HFFc6 (cell line): ENCODE measurements around the gene GDF7. TPM values are rescaled to one million over a fixed set of nuclear protein-coding genes. Genes with fewer than 3 reads are reported as not detected.

Experiments
- DNase-seq: peaks from one replicate; pipeline ENCODE4 v3.0.0-alpha.2; 2018
- H3K27ac Mint-ChIP-seq: 2 replicates; pipeline ENCODE4 v1.8.0; 2020; ENCODE audit warnings: mild to moderate bottlenecking, mixed read lengths
- H3K27me3 Mint-ChIP-seq: 2 replicates; pipeline ENCODE4 v1.8.0; 2021; ENCODE audit warnings: mild to moderate bottlenecking, moderate library complexity, mixed read lengths; ENCODE audit not compliant: insufficient read depth
- H3K36me3 Mint-ChIP-seq: 2 replicates; pipeline ENCODE4 v1.8.0; 2021; ENCODE audit warnings: low read depth, mixed read lengths
- H3K4me1 Mint-ChIP-seq: 2 replicates; pipeline ENCODE4 v1.8.0; 2020; ENCODE audit warnings: low read depth, mixed read lengths
- H3K4me3 Mint-ChIP-seq: 2 replicates; pipeline ENCODE4 v1.8.0; 2020; ENCODE audit warnings: mild to moderate bottlenecking, moderate library complexity, mixed read lengths
- H3K9me3 Mint-ChIP-seq: 2 replicates; pipeline ENCODE4 v1.8.0; 2020; ENCODE audit warnings: mild to moderate bottlenecking, mixed read lengths
- CTCF ChIP-seq: fragments of 200-600 bp; sonication (generic); IDR thresholded peaks from 2 replicates; pipeline ENCODE4 v1.5.0; 2021; ENCODE audit warnings: antibody characterized with exemption, mild to moderate bottlenecking
- total RNA-seq, 6 experiments: library from RNA; stranded (reverse); fragmentation: NEBNext Ultra II Directional; extraction: Animal tissue kit (Norgen Biotek cat#: 25700); gene quantifications; 2 replicates in 1 of 6; 3 replicates in 5 of 6; pipeline ENCODE4 v1.2.3, GENCODE V29; 2021

Gene GDF7
- total RNA-seq, 6 experiments from 2014 or later: 0.05 TPM; not detected in 5

GRCh38 chr2:20629181-20629580 is 37.8 kb upstream of the GDF7 start:
- H3K36me3 Mint-ChIP-seq: no peaks in the 10 kb centered on the region
- H3K9me3 Mint-ChIP-seq: no peaks in the 10 kb centered on the region

DNA sequence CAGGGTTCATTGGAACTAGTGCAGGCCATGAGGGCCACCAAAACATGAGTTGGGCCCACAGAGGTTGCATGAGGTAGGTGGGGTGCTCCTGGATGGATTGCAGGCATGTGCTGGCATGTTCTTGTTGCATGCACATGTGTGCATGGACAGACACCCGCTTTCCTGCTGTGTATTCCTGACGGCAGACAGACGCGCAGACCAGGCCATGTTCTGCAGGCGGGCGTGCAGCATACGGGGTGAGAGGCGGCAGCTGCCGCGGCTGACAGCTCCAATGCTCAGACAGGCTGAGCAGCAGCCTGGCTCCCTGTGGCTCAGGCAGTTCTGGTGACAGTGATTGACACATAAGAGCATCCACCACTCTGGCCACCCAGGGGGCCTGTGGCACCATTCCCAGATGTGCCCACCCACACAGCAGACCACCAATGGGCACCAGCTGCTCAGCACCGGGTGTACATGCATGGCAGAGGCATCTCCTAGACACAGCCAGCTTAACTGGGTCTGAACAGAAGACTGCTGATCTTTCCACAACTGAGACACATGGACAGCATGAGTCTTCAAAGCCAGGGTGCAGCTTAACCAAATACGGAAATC is 37.3 kb upstream of the GDF7 start:
- Mint-ChIP-seq H3K9me3 (no peaks in the 10 kb centered on the region), H3K27ac (no peak overlapping the region), H3K27me3 (peaks cover 3% of the 10 kb centered on the region; the same call in 1 of the 2 replicates), H3K4me1 (peaks cover 9% of the 10 kb centered on the region), H3K36me3 (no peaks in the 10 kb centered on the region), H3K4me3 (no peak overlapping the region)
- DNase-seq: no peak
- no peak for TF ChIP-seq CTCF

More at GRCh38 chr2:20629181-20629580, 37.8 kb upstream of the GDF7 start:
- Mint-ChIP-seq H3K4me3 (no peak overlapping the region), H3K27me3 (peaks cover 5% of the 10 kb centered on the region; the same call in 1 of the 2 replicates), H3K27ac (no peak overlapping the region), H3K4me1 (peaks cover 4% of the 10 kb centered on the region)
- no peak for DNase-seq
- TF ChIP-seq CTCF: no peak

DNA sequence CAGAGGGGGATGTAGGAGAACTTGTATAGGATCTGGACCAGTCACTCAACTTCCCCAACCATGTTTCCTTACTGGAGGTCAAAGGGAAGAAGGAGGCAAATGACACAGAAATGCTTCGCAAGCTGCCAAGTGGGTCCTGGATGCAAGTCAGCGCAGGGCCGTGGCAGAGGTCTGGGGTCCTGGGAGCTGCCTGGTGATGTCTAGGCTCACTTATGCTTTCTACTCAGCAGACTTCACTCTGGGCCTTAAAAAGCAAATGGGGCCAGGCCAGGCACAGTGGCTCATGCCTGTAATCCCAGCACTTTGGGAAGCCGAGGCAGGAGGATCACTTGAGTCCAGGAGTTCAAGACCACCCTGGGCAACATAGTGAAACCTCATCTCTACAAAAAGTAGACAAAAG is 36.0 kb upstream of the GDF7 start:
- Mint-ChIP-seq H3K27me3 (peaks cover 6% of the 10 kb centered on the region; the same call in 1 of the 2 replicates), H3K36me3 (no peaks in the 10 kb centered on the region), H3K4me1 (peaks cover 22% of the 10 kb centered on the region), H3K27ac (no peak overlapping the region), H3K9me3 (no peaks in the 10 kb centered on the region), H3K4me3 (no peak overlapping the region)
- no peak for DNase-seq
- no peak for TF ChIP-seq CTCF

DNA sequence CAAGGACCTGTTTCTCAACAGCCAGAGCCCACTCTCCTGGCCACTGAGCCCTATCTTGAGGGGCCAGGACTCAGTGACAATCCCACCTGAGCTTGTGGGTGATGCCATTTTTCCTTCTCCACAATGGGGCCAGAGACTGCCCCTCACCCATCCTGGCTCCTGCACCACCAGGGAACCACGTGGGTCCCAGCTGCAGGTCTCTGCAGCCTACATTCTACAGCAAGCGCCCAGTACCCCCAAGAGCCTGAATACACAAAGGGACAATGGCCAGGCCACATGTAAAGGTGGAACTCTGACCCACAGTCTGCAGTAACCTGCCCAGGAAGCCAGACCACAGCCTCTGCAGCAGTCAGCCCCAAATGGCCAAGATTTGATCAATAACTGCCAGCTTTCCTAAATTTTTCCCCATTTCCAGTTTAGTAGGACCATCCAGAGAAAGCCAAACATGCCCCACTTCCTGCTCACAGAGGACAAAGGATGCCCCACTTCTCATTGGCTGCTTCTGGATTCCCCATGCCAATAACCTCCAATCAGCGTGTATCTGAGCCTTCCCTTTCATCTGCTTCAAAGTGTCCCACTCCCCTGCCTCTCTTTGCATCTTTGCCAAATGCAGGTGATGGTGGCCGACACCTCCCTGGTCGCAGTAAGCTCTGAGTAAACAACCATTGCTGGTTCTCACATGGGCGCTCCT is 35.2 kb upstream of the GDF7 start:
- Mint-ChIP-seq H3K27ac (no peak overlapping the region), H3K9me3 (no peaks in the 10 kb centered on the region), H3K4me1 (peaks cover 25% of the 10 kb centered on the region), H3K36me3 (no peaks in the 10 kb centered on the region), H3K4me3 (no peak overlapping the region), H3K27me3 (peaks cover 6% of the 10 kb centered on the region; the same call in 1 of the 2 replicates)
- DNase-seq: no peak
- no peak for TF ChIP-seq CTCF

DNA sequence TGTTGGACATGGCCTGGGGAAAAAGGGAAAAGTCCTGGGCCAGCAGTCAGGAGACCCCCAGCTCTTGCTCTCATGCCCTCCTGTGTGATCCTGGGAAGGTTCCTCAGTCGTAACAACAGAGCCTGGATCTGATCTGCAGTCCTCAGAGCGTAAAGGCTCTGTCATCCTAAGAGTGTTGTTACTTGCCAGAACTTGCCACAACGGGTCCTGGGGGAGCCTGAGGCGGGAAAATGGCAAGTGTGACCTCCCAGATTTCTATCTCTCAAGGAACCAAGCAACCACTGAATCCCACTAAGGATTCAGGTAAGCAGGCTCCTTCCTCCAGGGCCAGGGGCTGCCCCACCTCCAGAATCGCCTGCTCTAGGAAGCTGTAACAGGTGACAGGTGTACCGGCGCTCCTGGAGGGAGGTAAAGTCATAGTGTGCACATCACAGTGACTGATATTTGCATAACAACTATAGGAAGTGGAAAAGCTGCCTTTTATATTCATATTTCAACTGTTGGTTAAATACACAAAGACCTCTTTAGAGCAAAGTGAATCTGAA is 34.4 kb upstream of the GDF7 start:
- no peaks in the 10 kb centered on the region for H3K36me3 Mint-ChIP-seq
- H3K27me3 Mint-ChIP-seq: peaks cover 6% of the 10 kb centered on the region; the same call in 1 of the 2 replicates
- H3K4me3 Mint-ChIP-seq: no peak overlapping the region
- no peak for TF ChIP-seq CTCF
- no peak for DNase-seq
- peaks cover 25% of the 10 kb centered on the region for H3K4me1 Mint-ChIP-seq
- H3K9me3 Mint-ChIP-seq: no peaks in the 10 kb centered on the region
- H3K27ac Mint-ChIP-seq: no peak overlapping the region
